Glomerular endothelial cell (primary cell): ENCODE results near the gene RCBTB2. TPM values are rescaled to one million over a fixed set of nuclear protein-coding genes. Genes with fewer than 3 reads are reported as not detected.
A peak's percentile ranks its signal among the peaks of the same experiment; 100 is the strongest.
"Not testable (repeated sequence)": the region's sequence is repeated elsewhere in the genome, so short reads cannot be mapped to it uniquely, and the experiment has no call there.

Experiments
- DNase-seq: peaks from one replicate; pipeline ENCODE4 v3.0.0-alpha.2; 2011; ENCODE audit warnings: low read depth, low spot score; ENCODE audit errors: extremely low read depth
- total RNA-seq: library from RNA; depleted of rRNA; stranded (reverse); fragments of >200 nt; gene quantifications from 2 replicates; pipeline ENCODE4 v1.2.3, GENCODE V29; 2015

RCBTB2 gene
- 6.3 and 7.6 TPM in 2 replicates for total RNA-seq

DNA sequence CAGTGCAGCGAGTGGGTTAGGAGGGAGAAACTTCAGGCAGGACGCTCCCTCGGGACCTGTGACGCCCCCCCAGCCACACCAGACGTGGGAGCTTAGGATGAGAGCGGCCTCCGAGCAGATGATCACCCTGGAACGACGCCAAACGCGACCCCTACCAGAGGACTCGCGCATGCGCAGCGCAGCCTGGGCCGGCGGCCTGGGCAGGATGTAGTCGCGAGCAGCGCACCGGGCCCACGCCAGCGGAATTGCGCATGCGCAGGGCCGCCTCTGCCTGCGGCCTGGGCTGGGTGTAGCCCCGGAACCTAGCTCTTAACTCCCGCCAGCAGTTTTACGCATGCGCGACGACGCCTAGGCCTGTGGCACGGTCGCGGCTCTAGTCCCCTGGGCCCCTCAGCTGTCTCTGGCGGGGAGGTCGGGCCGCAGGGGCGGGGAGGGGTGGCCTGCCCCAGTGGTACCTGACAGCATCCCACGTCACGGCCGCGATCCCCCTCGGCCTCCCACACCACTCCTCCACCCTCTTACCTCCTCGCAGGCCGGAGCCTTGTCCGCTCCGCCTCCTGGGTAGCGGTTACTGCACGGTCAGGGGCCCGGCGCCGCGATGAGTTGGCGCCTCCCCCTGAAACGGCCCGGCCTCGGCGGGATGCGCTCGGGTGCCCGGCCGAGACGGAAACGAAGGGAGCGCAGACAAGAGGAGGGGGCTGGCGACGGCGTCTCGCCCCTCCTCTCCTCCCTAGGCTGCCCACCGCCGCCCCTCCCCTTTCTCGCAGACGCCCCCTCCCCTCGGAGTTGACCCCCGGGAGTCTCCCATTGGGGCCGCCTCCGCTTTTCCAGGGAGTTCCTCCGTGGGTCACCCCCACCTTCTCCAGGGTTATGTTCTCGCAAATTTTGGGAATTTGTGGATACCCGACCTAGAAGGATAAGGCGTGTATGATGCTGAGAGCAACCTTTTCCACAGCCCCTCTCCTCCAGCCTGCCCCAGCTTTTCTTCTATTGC is at the start of gene RCBTB2:
TSS of gene RCBTB2 (minus strand) at position 575 of the 994 bp plus-strand sequence. CDS start 11,141 bp downstream, outside the sequence.
- peak; percentile 72 for DNase-seq

DNA sequence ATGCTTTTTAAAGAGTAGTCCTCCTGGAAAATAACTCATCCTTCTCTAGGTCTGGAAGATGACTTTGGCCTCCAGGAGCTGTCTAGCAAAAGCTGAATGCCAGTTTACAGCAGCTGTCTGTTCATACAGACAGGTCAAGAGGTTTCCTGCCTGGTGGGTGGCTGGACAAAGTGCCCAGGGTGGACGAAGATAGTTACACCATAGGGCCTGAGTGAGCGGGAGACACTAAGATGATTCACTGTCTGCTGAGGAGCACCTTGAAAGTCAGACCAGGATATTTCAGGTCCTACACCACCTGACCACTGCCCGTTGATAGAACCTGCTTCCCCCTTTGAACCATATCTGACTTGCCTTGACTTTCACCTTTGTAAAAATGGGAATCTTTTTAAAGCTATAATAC is 49.2 kb upstream of the RCBTB2 start:
- no peak for DNase-seq

DNA sequence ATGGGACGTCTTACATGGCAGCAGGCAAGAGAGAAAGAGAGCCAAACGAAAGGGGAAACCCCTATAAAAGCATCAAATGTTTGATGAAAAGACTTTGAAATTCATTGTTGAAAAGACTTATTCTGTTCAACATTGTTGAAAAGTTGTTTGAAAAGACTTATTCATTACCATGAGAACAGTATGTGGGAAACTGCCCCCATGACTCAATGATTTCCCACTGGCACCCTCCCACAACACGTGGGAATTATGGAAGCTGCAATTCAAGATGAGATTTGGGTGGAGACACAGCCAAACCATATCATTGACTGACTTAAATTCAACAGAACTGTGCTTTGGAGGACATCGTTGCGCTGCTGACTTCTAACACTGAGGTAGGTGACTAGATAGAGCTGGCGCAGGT is 48.0 kb upstream of the RCBTB2 start:
- no peak for DNase-seq

GRCh38 chr13:48580185-48580803 is 47.4 kb upstream of the RCBTB2 start:
- peak; percentile 71 for DNase-seq

DNA sequence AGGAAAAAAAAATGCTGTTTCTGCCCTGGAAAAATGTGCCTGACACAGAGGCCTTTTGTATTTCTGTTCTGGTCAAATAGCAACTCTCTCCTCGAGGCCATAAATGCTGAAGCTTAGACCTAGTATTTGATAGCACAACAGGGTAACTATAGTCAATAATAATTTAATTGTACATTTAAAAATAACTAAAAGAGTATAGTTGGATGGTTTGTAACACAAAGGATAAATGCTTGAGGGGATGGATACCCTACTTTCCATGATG is 47.0 kb upstream of the RCBTB2 start:
- not testable (repeated sequence) for DNase-seq

DNA sequence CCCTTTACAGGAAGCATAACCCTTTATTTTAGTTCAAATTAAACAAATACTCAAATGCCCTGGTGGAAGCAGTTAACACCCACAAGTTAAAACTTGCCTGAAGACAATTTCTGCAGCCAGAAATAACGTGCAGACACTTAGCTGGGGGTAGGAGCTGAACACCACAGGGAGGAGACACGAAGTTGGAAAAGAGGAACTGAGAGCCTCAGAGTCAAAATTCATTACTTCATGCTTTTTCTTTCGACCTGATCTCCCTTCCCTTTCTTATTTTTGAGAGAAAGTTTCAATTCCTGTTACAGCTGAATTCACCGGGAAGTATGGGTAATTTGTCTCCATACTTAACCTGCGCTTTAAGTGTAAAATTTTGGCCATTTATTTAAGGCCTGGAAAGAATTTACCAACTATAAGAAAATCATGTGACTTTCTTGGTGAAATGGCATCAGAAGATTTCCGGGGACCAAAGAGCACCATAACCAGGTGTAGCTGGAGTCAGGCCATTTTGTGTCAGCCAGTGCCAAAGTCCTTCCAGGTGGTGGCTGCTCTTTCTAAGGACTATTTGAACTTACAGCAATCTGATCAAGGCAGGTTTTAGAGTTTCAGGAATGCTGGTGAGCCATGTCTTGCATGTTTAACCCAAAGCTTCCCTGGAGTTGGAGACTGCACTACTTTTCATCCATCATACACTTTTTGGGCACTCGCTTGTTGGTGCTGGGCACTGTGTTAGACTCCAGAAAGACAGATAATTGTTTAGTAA is 46.5 kb upstream of the RCBTB2 start:
- DNase-seq, result no peak

- DNase-seq, result no peak
Observed at GRCh38 chr13:48578516-48579164, 45.8 kb upstream of the RCBTB2 start.

GRCh38 chr13:48576448-48577010 is 43.6 kb upstream of the RCBTB2 start:
- DNase-seq, result no peak

DNA sequence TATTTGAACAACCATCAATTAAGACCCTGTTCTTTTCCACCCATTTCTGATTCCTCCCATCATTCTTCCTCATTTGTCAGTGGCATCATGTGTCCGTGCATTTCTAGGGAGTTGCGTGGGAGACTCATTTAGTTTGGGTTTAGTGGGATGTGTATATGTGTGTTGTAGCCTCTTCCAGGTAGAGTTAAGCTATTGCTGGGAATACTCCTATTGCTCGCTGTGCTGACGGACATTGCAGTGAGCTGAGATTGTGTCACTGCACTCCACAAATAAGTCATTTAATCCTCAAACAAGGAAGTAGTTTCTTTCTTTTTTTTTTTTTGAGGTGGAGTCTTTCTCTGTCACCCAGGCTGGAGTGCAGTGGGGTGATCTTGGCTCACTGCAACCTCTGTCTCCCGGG is 42.2 kb upstream of the RCBTB2 start:
- DNase-seq, result no peak

- no peak for DNase-seq
Observed at GRCh38 chr13:48574041-48574796, 41.3 kb upstream of the RCBTB2 start.

DNA sequence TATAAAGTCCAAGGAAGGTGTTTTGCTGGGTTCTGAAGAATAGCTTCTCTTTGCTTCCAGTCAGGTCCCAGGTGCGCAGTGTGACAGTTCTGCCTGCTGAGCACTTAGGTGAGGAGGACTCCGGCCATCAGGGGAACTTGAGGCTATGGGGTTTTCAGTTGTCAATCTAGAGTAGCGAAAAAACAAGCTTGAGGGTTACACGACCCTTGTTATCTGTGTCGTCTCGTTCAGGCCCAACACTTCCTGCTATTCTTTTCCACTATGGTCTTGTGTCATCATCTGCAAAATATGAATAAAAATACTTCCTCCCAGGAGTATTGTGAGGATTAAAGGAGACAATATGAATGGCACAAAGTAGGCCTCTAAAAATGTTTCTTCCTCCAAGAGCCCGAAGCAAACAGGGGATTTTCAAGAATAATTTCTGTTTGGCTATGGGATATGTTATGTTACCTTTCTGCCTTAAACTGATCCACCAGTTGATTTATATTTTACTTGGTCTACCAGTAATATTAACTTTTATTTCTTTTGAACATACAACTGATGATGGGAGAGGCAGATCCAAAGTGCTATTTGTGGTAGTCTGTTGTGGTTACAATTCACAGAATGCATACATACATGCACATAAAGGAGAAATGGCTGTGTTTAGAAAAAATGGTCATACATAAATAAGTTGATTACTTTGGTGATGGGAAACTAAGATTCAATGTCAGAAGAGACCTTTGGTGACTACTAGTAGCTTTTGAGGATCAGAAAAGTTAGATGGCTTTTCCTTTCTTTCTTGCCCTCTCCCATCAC is 40.5 kb upstream of the RCBTB2 start:
- DNase-seq, result no peak

DNA sequence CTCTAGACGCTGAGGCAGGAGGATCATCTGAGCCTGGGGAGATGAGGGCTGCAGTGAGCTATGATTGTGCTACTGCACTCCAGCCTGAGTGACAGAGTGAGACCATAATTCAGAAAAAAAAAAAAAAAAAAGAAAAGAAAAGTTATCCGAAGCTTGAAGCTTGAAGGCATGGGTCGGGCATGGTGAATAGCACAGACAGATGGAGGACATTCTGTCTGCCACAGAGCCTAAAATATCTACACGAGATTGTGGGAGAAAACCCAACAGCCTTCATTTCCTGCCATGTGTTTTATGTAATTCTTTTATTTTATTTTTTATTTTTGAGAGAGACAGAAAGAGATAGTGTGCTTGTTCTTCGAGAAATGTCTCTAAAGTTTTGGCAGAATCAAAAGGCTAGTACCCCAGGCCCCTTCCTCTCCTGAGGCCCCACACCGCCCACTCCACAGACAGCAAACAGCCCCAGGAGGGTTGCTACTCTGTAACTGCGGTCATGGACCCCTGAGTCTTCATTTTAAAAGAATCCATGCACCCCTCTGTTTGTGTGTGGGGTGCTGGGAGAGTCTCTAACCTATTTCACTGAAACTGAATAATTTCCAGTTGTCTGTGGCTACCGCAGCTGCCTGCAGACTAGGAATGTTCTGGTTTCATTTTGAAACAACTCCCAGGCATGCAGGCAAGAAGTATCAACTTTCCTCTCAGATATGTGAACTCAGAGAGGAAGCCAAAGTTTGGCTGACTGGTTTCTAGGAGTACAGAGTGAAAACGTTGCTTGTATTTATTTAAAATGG is 38.4 kb upstream of the RCBTB2 start:
- DNase-seq, result no peak

DNA sequence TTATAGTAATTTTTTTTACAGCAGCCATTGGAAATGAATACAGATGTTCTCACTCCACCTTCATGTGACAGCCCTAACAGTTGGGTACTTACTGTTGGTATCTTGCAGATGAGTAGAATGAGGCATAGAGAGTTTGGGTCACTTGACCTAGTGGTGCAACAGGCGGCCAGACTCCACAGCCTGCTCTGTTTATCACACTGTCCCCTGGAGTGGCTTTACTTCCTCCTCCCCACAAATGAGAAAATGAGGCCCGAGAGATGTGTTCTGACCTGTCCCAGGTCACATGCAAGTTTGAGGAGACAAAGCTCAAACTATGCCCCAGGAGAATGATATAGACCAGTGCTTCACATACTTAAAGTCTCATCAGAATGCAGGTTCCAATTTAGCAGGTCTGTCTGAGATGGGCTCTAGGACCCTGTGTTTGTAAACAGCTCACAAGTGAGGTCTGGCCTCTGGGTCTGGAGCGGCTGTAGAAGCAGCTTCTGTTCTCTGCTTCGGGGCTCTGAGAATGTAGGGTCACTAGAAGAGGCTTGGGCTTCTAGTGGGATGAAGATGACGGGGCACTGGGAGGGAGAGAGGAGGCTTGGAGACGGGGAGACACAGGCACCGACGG is 37.4 kb upstream of the RCBTB2 start:
- no peak for DNase-seq

DNA sequence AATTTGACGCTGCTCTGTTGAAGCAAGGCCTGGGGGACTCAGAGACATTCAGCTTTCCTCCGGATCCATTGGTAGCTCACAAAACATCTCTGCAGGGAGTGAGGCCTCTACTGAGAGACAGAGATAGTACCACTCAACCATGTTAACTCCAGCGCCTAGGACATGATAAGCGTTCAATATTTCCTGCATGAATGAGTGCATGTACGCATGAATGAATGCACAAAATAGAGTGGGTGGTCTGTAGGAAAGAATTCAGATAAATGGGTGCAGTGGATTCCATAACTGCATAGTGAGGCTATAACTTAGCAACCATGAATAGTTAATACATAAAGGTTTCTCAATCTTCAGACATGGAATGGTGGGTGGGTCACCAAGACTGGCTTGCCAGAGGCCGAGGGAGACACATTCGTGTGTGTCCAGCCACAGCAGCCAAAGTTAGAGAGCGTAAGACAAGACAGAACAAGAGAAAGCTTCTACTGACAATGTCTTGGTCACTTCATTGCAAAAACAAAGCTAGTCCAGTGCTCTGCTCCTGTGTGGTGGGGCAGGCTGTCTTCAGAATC is 36.3 kb upstream of the RCBTB2 start:
- no peak for DNase-seq

GRCh38 chr13:48568370-48569103 is 35.7 kb upstream of the RCBTB2 start:
- no peak for DNase-seq

DNA sequence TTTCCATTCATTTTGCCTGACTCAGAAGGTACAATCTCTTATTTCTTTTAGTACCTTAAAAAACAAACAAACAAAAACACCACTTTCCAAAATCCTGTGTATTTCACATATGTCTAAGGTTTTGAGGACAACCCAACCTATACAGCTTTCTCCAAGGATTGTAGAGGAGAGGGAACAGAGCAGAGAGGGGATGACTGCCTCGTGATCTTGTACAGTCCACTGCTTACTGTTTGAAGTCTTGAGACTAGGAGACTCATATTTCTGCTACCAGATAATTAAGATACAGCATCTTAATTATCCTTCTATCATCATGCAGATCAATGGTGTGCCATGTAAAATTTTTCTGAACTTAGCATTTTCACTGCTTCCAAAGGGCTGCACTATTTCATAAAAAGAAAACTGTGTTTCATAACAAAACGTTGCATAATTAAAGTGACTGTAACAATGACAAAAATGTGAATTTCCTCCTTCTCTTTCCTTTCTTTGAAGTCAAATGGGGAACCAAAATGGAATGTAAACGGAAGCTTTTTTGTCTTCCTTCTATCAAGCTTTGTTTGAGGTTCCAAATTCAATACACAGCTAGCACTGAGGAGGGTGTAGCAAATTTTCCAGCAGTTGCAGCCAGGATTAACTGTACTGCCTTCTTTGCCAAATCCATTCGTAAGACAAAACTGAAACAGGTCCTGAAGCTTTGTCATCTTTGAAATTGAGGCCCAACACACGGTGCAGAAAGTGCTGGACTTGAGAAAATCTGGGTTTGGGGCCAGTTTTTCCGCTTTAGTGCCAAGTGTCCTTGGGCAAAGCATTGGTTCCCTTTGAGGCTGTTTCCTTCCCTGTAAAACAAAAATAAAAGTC is 34.9 kb upstream of the RCBTB2 start:
- DNase-seq, result no peak
